ENCODE results near the gene RNF181. TPM values are rescaled to one million over a fixed set of nuclear protein-coding genes. Genes with fewer than 3 reads are reported as not detected.
A peak's percentile ranks its signal among the peaks of the same experiment; 100 is the strongest.

RNF181 gene
- total and polyA plus RNA-seq, 2 of the 13 experiments (the other 11 are each of a cell fraction or from before 2014, with no cell fraction given) = 224 to 578 TPM

- TF ChIP-seq ZFP37 (CRISPR knock-in tag; IDR thresholded peaks at IDR 0.05; ENCODE audit: borderline replicate concordance) (0 out of 2 replicates have a peak, but pooled peaks have one; percentile 11), PLSCR1 (CRISPR knock-in tag; IDR thresholded peaks at IDR 0.05; ENCODE audit: borderline replicate concordance) (no peak), ZNF614 (CRISPR knock-in tag; IDR thresholded peaks at IDR 0.05; ENCODE audit: borderline replicate concordance) (no peak; the same call in 1 of the 2 replicates), ZNF230 (CRISPR knock-in tag; IDR thresholded peaks at IDR 0.05) (0 out of 2 replicates have a peak, but pooled peaks have one; percentile 15), ZNF296 (CRISPR knock-in tag; conservative IDR thresholded peaks at IDR 0.05) (0 out of 2 replicates have a peak, but pooled peaks have one; percentile 39), HNF1A (IDR thresholded peaks at IDR 0.05; ENCODE audit: low read depth) (no peak), HNF1A (CRISPR knock-in tag; IDR thresholded peaks at IDR 0.05; ENCODE audit: borderline replicate concordance) (no peak), RBM22 (optimal IDR thresholded peaks at IDR 0.05; ENCODE audit: low read length) (no peak), ZSCAN25 (CRISPR knock-in tag; IDR thresholded peaks at IDR 0.05) (peak; percentile 14; the same call in 1 of the 2 replicates), ZNF326 (CRISPR knock-in tag; IDR thresholded peaks at IDR 0.05; ENCODE audit: borderline replicate concordance) (0 out of 2 replicates have a peak, but pooled peaks have one; percentile 90), CBFB (CRISPR knock-in tag; IDR thresholded peaks at IDR 0.05) (0 out of 2 replicates have a peak, but pooled peaks have one; percentile 39), MZF1 (CRISPR knock-in tag; IDR thresholded peaks at IDR 0.05; ENCODE audit: borderline replicate concordance) (no peak), ZNF800 (CRISPR knock-in tag; IDR thresholded peaks at IDR 0.05) (no peak; the same call in 1 of the 2 replicates), GFI1 (CRISPR knock-in tag; IDR thresholded peaks at IDR 0.05; ENCODE audit: borderline replicate concordance) (0 out of 2 replicates have a peak, but pooled peaks have one; percentile 29), IRF2 (CRISPR knock-in tag; IDR thresholded peaks at IDR 0.05) (no peak; the same call in 1 of the 2 replicates), ZNF501 (CRISPR knock-in tag; IDR thresholded peaks at IDR 0.05) (no peak; the same call in 1 of the 2 replicates), AGO1 (IDR thresholded peaks at IDR 0.05; ENCODE audit: low read depth, low read length, poor library complexity, severe bottlenecking) (peak; percentile 26), NCOA1 (CRISPR knock-in tag; IDR thresholded peaks at IDR 0.05) (no peak), TEAD2 (CRISPR knock-in tag; IDR thresholded peaks at IDR 0.05) (no peak), ZNF441 (CRISPR knock-in tag; IDR thresholded peaks at IDR 0.05; ENCODE audit: borderline replicate concordance) (peak; percentile 45; the same call in 1 of the 2 replicates), ZEB1 (IDR thresholded peaks at IDR 0.05; ENCODE audit: insufficient replicate concordance, low read depth) (no peak), GATAD2A (CRISPR knock-in tag; IDR thresholded peaks at IDR 0.05) (peak; percentile 54)
Measured at GRCh38 chr2:85601771-85602475, 6.4 kb downstream of the RNF181 start (continued).
